ENCODE measurements around the gene BTNL9. TPM values are rescaled to one million over a fixed set of nuclear protein-coding genes. Genes with fewer than 3 reads are reported as not detected.
"Not testable (repeated sequence)": the region's sequence is repeated elsewhere in the genome, so short reads cannot be mapped to it uniquely, and the experiment has no call there.

BTNL9 gene
- total RNA-seq, 1 experiment from 2014 or later: 37.5 TPM

DNA sequence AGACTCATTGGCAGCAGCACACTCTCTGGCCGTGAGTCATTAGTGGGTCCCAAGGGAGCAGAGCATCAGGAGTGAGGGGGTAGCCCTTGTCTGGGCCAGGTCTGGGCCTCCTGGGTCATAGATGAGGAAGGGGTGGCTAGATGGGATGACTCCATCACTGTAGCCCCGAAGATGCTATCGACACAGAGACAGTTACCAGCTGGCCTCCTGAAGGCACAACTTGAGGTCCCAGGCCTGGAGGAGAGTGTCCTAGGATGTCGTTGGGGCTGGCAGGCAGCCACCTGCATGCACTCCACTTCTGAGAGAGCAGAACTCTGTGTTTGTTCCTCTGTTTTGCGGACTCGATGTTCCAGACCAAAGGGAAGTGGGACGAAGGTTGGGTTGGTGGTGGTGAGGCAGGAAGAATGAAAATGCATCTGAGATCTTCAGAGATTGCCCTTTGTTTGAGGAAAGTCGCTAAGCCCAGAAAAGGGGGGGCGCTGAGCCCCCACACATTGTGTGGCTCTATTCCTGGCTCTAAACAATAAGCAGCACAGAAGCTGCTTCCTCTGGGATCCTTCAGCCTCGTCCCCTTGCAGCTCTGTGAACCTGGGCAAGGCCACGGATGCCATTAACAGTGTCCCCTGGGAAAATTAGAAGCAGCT is 4.7 kb downstream of the BTNL9 start:
- ATAC-seq (peak; percentile 26), DNase-seq (ENCODE audit: low read depth, low spot score) (no peak)
- ChIA-PET CTCF (no interaction called here), POLR2A (no interaction called here)
- TF ChIP-seq SIN3A (IDR thresholded peaks at IDR 0.05; ENCODE audit: borderline replicate concordance, insufficient read depth, low read depth, low read length) (no peak), POLR2AphosphoS5 (IDR thresholded peaks at IDR 0.05; ENCODE audit: low read depth, low read length) (no peak), TCF7L2 (IDR thresholded peaks at IDR 0.05; ENCODE audit: low read depth, low read length) (no peak)
- TF ChIP-seq, protein P1, sequence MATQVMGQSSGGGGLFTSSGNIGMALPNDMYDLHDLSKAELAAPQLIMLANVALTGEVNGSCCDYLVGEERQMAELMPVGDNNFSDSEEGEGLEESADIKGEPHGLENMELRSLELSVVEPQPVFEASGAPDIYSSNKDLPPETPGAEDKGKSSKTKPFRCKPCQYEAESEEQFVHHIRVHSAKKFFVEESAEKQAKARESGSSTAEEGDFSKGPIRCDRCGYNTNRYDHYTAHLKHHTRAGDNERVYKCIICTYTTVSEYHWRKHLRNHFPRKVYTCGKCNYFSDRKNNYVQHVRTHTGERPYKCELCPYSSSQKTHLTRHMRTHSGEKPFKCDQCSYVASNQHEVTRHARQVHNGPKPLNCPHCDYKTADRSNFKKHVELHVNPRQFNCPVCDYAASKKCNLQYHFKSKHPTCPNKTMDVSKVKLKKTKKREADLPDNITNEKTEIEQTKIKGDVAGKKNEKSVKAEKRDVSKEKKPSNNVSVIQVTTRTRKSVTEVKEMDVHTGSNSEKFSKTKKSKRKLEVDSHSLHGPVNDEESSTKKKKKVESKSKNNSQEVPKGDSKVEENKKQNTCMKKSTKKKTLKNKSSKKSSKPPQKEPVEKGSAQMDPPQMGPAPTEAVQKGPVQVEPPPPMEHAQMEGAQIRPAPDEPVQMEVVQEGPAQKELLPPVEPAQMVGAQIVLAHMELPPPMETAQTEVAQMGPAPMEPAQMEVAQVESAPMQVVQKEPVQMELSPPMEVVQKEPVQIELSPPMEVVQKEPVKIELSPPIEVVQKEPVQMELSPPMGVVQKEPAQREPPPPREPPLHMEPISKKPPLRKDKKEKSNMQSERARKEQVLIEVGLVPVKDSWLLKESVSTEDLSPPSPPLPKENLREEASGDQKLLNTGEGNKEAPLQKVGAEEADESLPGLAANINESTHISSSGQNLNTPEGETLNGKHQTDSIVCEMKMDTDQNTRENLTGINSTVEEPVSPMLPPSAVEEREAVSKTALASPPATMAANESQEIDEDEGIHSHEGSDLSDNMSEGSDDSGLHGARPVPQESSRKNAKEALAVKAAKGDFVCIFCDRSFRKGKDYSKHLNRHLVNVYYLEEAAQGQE (IDR thresholded peaks at IDR 0.05; ENCODE audit: insufficient read depth in 1 of 2, low read depth in 2 of 2, low read length in 1 of 2): no peak
- TF ChIP-seq, protein P2, sequence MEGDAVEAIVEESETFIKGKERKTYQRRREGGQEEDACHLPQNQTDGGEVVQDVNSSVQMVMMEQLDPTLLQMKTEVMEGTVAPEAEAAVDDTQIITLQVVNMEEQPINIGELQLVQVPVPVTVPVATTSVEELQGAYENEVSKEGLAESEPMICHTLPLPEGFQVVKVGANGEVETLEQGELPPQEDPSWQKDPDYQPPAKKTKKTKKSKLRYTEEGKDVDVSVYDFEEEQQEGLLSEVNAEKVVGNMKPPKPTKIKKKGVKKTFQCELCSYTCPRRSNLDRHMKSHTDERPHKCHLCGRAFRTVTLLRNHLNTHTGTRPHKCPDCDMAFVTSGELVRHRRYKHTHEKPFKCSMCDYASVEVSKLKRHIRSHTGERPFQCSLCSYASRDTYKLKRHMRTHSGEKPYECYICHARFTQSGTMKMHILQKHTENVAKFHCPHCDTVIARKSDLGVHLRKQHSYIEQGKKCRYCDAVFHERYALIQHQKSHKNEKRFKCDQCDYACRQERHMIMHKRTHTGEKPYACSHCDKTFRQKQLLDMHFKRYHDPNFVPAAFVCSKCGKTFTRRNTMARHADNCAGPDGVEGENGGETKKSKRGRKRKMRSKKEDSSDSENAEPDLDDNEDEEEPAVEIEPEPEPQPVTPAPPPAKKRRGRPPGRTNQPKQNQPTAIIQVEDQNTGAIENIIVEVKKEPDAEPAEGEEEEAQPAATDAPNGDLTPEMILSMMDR (IDR thresholded peaks at IDR 0.05): no peak
- H3K9me3 ChIP-seq (ENCODE audit: control insufficient read depth, insufficient read depth, low read depth, low read length): no peaks in the 10 kb centered on the region
- in situ Hi-C loops (cut with HindIII; ENCODE audit: low pct_unique_long_range_greater_than_20kb, low sequenced_read_pairs): no loop called here
- no TSS peak for BruUV-seq (replicated peaks)
- peak overlapping the region; percentile 11 to 14; a peak in 1 of 4 replicates for H3K4me3 ChIP-seq (ENCODE audit: low read depth in 2 of 2, low read length in 2 of 2)
- H3K27ac ChIP-seq (ENCODE audit: low read length): peak overlapping the region; percentile 70
- no peaks in the 10 kb centered on the region for H3K36me3 ChIP-seq (ENCODE audit: control insufficient read depth, insufficient read depth, low read length)
- intact Hi-C loops (cut with micrococcal nuclease; ENCODE audit: unreplicated experiment): loop anchor here (5.0 kb wide), 2 partner anchors 118 to 177 kb away; no protein-coding TSS in a partner anchor
- peaks cover 2% of the 10 kb centered on the region; the same call in 1 of the 2 replicates for H3K27me3 ChIP-seq (ENCODE audit: control insufficient read depth, insufficient read depth, low read length)
- peaks cover 23% of the 10 kb centered on the region for H3K4me1 ChIP-seq (ENCODE audit: control insufficient read depth, insufficient read depth, low read length)

DNA sequence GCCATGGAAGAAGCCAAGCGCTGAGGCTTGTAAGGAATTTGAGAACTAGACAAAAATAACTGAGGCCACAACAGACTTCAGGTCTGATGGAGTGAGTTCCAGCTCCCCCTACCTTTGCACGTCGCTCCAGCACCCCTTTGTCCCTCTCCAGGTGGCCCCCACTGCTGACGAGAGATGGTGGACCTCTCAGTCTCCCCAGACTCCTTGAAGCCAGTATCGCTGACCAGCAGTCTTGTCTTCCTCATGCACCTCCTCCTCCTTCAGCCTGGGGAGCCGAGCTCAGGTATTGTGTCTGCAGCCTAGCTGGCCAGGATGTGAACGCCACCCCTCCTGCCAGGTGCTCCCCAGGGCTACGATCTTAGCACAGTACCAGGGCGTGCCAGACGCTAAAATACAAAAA is 5.2 kb downstream of the BTNL9 start:
- intact Hi-C loops (cut with micrococcal nuclease; ENCODE audit: unreplicated experiment) (loop anchor here (5.0 kb wide), 1 partner anchor 117 kb away; no protein-coding TSS in a partner anchor), in situ Hi-C loops (cut with HindIII; ENCODE audit: low pct_unique_long_range_greater_than_20kb, low sequenced_read_pairs) (no loop called here)
- Histone ChIP-seq H3K27ac (ENCODE audit: low read length) (peak overlapping the region; percentile 70), H3K4me3 (ENCODE audit: low read depth in 2 of 2, low read length in 2 of 2) (peak overlapping the region; percentile 11 to 14; a peak in 2 of 4 replicates), H3K27me3 (ENCODE audit: control insufficient read depth, insufficient read depth, low read length) (no peaks in the 10 kb centered on the region; the same call in 1 of the 2 replicates), H3K36me3 (ENCODE audit: control insufficient read depth, insufficient read depth, low read length) (no peaks in the 10 kb centered on the region), H3K4me1 (ENCODE audit: control insufficient read depth, insufficient read depth, low read length) (peaks cover 23% of the 10 kb centered on the region), H3K9me3 (ENCODE audit: control insufficient read depth, insufficient read depth, low read depth, low read length) (no peaks in the 10 kb centered on the region)
- TF ChIP-seq SIN3A (IDR thresholded peaks at IDR 0.05; ENCODE audit: borderline replicate concordance, insufficient read depth, low read depth, low read length) (no peak), TCF7L2 (IDR thresholded peaks at IDR 0.05; ENCODE audit: low read depth, low read length) (no peak), POLR2AphosphoS5 (IDR thresholded peaks at IDR 0.05; ENCODE audit: low read depth, low read length) (no peak)
- TF ChIP-seq, protein P2 (IDR thresholded peaks at IDR 0.05): no peak; the same call in 1 of the 2 replicates
- TF ChIP-seq, protein P1 (IDR thresholded peaks at IDR 0.05; ENCODE audit: insufficient read depth in 1 of 2, low read depth in 2 of 2, low read length in 1 of 2): no peak
- ATAC-seq: peak; percentile 73
- no peak for DNase-seq (ENCODE audit: low read depth, low spot score)
- BruUV-seq (replicated peaks): no TSS peak
- ChIA-PET CTCF (no interaction called here), POLR2A (no interaction called here)

DNA sequence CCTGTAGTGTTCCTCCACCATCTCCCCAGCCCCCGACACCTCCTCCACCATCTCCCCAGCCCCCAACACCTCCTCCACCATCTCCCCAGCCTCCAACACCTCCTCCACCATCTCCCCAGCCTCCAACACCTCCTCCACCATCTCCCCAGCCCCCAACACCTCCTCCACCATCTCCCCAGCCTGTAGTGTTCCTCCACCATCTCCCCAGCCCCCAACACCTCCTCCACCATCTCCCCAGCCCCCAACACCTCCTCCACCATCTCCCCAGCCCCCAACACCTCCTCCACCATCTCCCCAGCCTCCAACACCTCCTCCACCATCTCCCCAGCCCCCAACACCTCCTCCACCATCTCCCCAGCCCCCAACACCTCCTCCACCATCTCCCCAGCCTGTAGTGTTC is 5.8 kb downstream of the BTNL9 start:
- H3K27me3 ChIP-seq (ENCODE audit: control insufficient read depth, insufficient read depth, low read length); in situ Hi-C loops (cut with HindIII; ENCODE audit: low pct_unique_long_range_greater_than_20kb, low sequenced_read_pairs); ATAC-seq; H3K4me3 ChIP-seq (ENCODE audit: low read depth in 2 of 2, low read length in 2 of 2); CTCF ChIA-PET; POLR2A ChIA-PET; BruUV-seq (replicated peaks); H3K36me3 ChIP-seq (ENCODE audit: control insufficient read depth, insufficient read depth, low read length); DNase-seq (ENCODE audit: low read depth, low spot score); H3K9me3 ChIP-seq (ENCODE audit: control insufficient read depth, insufficient read depth, low read depth, low read length): not testable (repeated sequence)
- intact Hi-C loops (cut with micrococcal nuclease; ENCODE audit: unreplicated experiment): loop anchor here (5.0 kb wide), 1 partner anchor 116 kb away; no protein-coding TSS in a partner anchor
- Histone ChIP-seq H3K4me1 (ENCODE audit: control insufficient read depth, insufficient read depth, low read length) (peaks cover 23% of the 10 kb centered on the region), H3K27ac (ENCODE audit: low read length) (peak overlapping the region; percentile 70)
